GM18511 (cell line): ENCODE measurements around the gene FUT2.
"Not testable (repeated sequence)": the region's sequence is repeated elsewhere in the genome, so short reads cannot be mapped to it uniquely, and the experiment has no call there.

Source experiments
- ATAC-seq: cut with Tn5 transposase; IDR thresholded peaks from one replicate; pipeline ENCODE4 v1.9.1; 2021; ENCODE audit warnings: mild to moderate bottlenecking, moderate library complexity; ENCODE audit not compliant: unreplicated experiment

Gene FUT2

DNA sequence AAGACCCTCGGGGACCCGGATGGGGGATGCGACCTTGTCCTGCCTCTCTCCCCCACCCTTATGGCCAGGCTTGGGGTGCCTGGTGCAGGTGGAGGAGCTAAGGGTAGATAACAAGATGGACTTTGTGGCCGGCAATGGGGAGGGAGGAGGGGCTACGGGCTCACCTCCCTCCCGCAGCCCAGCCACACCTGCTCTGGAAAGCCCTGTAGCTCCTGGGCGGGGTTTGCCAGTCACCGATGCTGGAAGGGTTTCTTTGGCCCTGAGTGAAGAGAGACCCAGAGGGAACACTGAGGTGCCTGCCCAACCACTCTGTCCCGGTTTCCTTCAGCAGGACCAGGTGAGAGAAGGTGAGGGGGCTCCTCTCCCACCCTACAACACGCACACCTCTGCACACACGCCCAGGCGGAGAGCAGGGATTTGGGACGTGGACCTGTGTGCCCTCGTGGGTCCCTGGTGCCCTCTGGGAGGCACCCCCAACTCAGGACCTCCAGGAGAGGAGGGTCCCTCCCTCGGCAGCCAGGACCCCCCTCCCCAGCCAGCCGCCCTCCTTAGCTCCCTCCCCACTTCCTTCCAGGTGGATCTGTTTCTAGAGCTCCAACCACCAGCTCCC, at the start of gene FUT2:
FUT2 (plus strand) TSS at position 229 of the 610 bp plus-strand sequence. CDS start 6,986 bp downstream, outside the sequence.
- ATAC-seq: no peak

- peak; percentile 76 for ATAC-seq
Observed at GRCh38 chr19:48646001-48646721, 49.6 kb upstream of the FUT2 start, which contains the start of gene CA11. Gene CA11 (minus strand): TSS chr19:48646187. CDS start chr19:48645632, 555 bp downstream.

GRCh38 chr19:48646722-48647216, 49.0 kb upstream of the FUT2 start:
- no peak for ATAC-seq

- no peak for ATAC-seq
Observed at GRCh38 chr19:48648134-48648533, 47.6 kb upstream of the FUT2 start.

- no peak for ATAC-seq
Observed at GRCh38 chr19:48650974-48651682, 44.6 kb upstream of the FUT2 start.

DNA sequence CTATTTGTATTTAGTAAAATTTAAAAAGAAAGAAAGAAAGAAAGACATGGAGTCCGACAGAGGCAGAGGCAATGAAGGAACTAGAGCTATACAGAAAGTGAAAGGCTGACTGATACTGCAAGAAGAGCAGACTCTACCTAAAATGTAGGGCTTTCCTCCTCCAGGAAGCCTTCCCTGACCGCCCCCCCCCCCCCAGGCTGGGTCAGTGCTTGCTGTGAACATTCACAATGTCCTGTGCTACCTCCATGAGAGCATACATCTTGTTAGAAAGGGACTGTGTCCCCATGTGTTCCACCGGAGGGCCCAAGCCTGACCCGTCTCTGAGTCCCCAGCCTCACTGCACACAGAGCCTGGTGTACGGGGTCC, 44.1 kb upstream of the FUT2 start:
- no peak for ATAC-seq

DNA sequence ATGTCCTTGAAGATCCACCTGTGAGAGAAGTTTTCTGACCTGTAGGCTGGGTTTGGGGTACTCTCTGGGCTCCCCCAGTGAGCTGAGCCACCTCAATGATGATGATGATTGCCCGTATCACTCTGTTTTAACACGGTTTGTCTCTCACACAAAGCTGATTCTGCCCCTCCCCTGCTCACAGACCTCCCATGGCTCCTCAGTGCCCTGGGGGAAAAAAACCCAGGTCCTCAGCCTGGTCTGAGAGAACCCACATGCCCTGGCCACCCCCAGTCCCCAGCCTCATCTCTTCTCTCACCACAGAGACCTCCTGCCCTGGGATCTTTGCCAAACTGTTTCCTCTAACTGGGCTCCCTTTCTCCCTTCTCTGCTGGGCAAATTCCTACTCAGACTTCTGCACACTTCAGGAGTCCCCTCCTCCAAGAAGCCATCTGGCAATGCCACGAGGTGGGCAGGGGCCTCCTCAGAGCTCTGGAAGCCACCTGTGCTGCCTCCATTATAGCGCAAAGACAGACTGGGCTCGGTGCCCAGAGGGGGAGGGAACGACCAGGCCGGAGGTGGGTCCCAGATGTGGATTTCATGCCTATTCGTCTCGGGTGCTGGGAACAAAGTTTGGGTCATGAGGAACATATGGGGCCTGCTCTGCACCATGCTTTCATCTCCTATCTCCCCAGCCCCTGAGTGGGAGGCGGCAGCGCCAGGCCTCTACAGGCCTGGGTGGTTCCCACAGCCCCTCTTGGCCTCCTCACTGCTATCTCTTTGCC, 41.3 kb upstream of the FUT2 start:
- no peak for ATAC-seq

GRCh38 chr19:48656840-48657474, 38.8 kb upstream of the FUT2 start:
- no peak for ATAC-seq

DNA sequence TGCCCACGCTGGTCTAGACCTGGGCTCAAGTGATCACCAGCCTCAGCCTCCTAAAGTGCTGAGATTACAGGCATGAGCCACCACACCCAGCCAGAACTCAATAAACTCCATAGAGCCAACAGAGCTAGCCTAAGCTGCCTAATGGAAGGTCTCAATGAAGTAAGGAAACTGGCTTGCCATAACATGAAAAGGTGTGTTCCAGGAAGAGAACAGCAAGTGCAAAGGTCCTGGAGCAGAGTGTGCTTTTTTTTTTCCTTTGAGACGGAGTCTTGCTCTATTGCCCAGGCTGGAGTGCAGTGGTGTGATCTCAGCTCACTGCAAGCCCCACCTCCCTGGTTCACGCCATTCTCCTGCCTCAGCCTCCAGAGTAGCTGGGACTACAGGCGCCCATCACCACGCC, 37.9 kb upstream of the FUT2 start:
- ATAC-seq: not testable (repeated sequence)

DNA sequence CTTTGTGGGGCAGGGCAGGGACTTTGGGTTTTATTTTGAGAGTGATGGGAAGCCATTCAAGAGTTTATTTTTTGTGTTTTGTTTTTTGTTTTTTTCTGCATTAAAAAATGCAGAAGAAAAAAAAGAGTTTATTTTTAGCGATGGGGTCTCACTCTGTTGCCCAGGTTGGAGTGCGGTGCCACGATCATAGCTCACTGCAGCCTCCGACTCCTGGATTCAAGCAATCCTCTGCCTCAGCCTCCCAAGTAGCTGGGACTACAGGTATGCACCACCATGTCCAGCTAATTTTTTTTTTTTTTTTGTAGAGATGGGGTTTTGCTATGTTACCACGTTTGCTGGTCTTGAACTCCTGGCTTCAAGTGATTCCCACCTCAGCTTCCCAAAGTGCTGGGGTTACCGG, 37.3 kb upstream of the FUT2 start:
- ATAC-seq: no peak

GRCh38 chr19:48659768-48660167, 36.0 kb upstream of the FUT2 start:
- no peak for ATAC-seq

DNA sequence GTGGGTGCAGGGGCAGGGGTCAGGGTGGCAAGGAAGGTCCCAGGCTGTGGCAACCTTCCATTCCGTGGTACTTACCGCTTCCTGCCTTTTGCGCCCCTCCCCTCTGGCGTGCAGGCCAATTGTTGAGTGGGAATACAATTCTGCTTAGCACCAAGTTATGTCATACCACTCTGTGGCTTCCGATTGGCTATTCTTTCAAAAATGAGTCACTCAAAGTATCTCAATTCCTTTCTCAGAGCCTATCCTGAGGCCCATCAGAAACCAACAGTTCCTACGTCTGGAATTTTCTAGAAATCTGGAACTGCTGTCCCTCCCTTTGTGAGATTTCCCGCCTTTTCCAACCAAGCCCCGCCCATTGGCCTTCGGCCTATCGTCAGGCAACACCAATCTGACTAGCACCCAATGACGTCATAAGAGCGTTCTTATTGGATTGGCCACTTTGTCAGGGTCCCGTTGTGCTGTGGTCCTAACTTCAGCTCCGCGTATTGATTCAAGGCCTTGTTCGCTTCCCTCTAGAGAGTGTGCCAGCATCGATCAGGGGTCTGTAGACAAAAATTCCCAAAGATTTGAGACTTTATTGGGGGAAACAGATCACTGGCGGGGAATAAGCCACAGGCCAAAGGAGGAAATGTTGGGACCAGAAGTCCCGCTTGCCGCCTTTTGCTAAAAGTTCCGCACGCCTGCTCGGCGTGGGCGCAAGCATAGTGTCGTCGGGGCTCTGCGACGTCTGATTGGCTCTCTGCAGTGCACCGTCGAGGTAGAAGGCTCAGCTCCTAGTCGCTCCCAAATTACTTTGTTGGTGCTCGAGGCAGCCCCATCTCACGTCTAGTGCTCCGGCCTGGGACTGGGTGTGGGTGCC, 34.7 kb upstream of the FUT2 start:
- peak; percentile 84 for ATAC-seq

DNA sequence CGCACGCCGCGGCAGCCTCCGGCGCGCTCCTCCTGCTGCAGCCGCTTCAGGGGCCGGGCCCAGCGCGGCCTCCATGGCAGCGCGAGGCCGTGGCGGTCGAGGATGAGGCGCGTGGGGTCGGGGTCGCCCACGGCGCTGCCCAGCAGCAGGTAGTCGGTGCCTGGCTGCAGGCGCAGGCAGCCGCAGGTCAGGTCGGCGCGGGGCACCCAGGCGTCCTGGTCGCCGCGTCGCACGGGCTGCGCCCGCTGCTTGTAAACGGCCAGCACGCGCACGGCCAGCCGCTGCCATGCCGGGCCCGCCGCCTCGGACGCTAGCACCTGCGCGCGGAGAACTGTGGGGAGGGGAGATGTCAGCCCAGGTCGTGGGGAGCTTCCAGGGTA, 34.1 kb upstream of the FUT2 start:
- no peak for ATAC-seq

DNA sequence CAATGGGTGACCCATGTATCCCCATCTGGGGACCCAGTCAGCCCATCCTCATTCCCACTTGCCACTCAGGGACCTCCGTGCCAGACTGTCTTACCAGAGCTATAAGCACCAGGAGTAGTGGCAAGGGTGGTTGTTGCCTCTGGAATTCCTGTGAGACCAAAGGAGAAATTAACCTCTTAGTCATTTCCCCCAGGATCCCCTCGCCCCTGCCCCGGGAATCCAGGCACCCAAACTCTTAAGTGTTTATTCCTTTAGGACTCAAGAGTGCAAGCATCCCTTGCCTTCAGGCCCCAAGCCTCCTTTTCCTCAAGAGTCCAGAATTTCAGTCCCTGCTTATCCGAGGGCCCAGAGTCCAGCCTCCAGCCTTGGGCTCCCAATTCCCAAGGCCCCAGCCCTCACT, 32.1 kb upstream of the FUT2 start:
- no peak for ATAC-seq

DNA sequence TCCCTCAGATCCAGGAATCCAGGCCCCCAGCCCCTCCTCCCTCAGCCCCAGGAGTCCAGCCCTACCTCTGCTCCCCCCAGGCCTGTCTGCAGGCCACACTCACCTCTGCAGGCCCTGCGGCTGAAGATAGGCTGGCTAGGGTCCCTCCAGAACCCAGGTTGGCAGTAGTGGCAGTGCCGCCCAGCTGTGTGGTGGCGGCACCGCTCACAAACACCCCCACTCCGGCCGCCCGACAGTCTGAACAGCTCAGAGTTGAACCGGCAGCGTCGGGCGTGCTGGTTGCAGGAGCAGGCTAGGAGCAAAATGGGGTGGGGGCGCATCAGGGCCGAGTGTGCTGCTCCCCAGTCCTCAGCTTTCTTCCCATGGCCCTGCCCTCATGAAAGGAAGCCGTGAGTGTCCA, 31.3 kb upstream of the FUT2 start:
- no peak for ATAC-seq

- ATAC-seq: no peak
Observed at GRCh38 chr19:48665786-48666185, 30.0 kb upstream of the FUT2 start.

- ATAC-seq: no peak
Observed at GRCh38 chr19:48668332-48668731, 27.4 kb upstream of the FUT2 start.

GRCh38 chr19:48668761-48669160, 27.0 kb upstream of the FUT2 start:
- no peak for ATAC-seq

- ATAC-seq: no peak
Observed at GRCh38 chr19:48669903-48670668, 25.7 kb upstream of the FUT2 start.
